GM19025 (cell line): ENCODE data around the gene TYMP.

Experiments used
- ATAC-seq: cut with Tn5 transposase; IDR thresholded peaks from one replicate; pipeline ENCODE4 v1.9.1; 2021; ENCODE audit warnings: mild to moderate bottlenecking, low read depth, moderate library complexity; ENCODE audit not compliant: unreplicated experiment

TYMP gene

DNA sequence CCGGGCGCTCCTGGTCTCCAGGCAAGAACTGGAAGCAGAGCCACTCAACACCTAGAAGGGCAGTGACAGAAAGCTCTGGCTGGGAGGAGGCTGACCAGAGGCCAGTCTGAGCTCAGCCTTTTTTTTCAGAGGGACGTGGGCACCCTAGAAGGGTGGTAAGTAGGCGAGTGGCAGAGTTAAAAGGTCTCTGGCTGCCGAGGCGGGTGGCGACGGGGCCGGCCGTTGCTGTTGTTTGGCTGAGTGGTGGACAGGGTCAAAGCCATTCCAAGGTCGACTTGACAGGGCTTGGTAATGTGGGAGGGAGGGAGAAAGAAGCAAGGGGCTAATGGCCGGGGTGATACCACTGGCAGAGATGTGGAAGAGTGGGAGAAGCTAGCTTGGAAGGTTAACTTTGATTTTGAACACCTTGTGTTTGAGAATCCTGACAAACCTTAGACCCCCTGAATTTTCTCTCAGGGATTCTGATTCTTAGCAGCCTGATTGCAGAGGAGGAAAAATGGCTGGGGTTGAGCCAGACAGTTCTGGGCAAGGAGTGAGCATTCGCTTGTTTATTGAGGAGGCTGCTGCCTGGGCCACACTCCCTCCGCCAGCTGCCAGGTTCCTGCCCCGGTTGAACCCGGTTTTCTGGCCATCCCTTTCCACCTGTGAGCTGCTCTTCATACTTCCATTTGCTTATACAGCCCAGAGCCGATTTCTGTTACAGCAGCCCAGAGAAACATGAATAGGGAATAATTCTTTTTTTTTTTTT is 33.8 kb upstream of the TYMP start:
- ATAC-seq, result no peak

DNA sequence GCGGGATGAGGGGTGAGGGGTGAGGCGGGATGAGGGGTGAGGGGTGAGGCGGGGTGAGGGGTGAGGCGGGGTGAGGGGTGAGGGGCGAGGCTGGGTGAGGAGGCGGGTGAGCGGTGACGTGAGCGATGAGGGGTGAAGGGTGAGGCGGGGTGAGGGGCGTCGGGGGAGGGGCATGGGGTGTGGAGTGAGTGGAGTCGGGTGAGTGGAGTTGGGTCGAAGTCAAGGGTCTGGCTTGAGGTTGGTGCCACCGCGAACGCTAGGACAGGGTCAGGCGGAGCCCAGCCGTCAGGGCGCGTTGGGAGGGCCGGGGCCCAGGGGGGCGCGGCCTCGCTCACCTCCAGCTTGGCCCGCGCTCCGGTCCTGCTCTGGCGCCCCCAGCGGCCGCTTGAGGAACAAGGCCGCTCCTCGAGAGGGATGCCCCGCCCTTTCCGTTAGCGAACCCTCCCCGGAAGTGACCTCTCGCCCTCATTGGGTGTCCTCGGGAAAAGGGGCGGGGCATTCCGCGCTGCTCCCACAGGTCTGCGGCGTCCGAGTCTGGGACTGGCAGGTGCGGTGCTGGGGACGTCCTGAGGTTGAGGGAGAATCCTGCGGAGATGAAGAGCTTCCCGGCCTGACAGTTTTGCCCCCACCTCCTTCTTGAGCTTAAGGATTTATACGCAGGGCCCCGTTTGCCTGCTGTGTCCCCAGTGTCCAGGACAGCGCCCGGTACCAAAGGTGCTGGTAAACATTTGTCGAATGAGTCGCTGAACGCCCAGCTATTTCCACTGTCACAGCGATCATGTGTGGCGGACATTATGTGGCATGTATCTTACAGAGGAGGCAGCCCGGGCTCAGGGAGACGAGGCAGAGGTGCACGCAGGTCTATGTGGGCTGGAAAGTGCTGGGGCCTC is 33.0 kb upstream of the TYMP start, which contains the start of gene SYCE3:
TSS of gene SYCE3 (minus strand) at position 397 of the 890 bp plus-strand sequence. CDS start 6,514 bp downstream, outside the sequence.
- peak; percentile 97 for ATAC-seq

DNA sequence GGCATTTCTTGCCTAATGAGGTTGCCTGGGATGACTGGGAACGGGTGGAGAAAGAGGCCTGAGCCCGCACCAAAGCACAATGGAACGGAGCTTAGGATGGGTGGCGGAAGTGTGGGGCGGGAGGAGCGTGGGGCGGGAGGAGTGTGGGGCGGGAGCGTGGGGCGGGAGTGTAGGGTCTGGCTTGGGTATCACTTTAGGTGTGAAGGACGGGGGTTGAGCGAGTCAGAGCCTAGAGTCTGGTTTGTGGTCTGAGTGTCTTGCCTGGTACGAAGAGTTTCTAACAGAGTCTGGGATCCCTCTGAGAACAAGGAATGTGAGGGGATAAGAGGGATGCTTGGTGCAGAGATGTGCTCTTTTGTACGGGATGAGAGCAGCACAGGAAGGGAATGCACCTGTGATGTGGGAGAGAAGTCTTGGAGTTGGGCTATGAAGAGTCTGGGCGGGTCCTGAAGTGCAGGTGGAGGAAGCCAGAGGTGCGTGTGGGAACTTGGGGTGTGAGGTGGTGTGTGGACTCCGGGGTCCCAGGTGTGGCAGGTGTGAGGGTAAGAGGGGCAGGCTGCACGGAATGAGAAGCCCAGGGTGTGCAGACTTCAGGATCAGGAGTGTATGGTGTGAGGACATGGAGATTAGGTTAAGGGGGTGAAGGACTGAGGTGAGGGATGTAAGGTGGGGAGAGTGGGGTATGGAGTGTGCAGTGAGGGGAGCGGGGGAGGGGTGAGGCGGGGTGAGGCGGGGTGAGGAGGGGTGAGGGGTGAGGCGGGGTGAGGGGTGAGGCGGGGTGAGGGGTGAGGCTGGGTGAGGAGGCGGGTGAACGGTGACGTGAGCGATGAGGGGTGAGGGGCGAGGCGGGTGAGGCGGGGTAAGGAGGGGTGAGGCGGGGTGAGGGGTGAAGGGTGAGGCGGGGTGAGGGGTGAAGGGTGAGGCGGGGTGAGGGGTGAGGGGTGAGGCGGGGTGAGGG is 31.9 kb upstream of the TYMP start:
- ATAC-seq, result no peak

DNA sequence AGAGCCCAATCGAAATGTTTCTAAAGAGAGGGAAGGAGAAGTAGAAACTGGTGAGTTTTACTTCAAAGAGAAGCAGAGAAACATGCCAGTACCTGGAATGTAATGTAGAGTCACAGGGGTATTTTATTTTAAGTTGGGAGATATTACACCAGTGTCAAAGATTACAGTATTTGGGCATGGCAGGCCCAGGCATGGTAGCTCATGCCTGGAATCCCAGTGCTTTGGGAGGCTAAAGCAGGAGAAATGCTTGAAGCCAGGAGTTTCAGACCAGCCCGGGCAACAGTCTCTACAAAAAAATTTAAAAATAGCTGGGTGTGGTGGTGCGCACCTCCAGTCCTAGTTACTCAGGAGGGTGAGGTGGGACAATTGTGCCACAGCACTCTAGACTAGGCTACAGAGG is 30.2 kb upstream of the TYMP start:
- no peak for ATAC-seq

DNA sequence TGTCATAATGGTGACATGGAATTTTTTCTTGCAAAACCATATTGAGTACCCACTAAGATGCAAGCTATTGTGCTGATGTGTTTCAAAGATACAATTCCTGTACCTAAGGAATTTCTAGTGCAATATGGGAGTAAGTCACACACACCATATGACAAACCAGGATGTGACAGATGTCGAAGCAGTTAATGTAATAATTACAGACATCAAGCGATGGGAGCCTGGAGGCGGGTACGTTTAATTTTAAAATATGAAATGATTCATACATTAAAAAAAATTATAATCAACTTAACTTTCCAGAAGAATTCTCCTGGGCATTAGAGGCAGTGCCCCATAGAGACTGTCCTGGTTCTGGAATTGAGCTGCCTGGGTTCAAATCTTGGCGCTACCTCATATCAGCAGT is 26.9 kb upstream of the TYMP start:
- ATAC-seq, result no peak

DNA sequence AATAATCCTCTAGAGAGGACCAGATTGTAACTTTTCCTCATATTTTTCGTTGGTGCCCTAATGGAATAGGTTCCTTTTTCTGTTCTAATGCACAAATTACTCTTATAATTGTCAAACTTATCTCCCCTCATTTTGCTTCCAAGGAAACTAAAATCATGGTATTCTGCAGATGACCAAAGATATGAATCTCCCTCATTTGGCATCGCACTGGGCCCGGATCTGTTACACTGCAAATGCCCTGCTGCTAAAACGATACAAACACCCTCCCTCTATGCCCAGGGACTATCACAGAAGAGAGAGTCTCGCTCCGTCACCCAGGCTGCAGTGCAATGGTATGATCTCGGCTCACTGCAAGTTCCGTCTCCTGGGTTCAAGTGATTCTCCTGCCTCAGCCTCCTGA is 23.5 kb upstream of the TYMP start:
- ATAC-seq, result no peak

DNA sequence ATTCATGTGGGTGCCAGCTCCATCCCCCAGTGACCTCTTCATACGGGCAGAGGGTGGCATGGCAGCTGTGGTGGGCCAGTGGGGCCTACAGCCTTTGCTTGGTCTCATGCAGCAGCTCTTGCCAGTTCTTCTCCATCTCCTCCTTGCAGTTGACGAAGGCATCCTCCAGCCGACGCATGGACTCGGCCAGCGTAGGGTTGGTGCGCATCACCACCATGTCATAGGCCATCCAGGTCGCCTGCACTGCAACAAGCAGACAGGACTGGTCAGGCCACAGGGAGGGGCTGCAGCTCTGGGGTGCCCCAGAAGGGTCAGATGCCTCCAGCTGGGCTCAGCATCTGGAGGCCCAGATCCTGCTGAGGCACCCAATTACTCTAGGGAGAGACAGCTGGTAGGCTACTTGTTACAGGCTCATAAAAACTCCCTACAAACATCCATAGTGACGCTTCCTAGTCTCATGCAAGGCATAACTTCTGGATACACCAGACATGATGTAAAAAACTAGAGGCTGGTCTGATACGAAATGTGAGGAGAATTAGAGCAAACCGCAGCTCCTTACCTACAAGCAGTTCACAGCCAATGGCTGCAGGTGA is 21.4 kb upstream of the TYMP start:
- ATAC-seq, result no peak

DNA sequence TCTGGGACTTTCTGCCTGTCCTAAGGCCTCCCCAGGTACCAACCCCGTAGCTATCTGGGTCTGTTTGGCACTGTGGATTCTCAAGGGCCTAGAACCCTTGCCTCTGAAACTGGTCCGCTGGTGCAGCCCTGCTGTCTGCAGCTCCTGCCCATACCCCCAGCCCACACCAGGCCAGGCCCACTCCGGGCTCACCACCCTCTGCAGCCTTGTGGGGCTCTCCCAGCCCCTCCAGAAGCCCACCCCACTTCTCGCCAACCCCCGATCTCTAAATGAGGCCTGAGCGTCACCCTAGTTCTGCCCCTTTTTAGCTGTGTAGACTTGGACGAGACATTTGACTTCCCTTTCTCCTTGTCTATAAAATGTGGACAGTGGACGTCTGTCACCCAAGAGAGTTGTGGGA is 20.6 kb upstream of the TYMP start:
- no peak for ATAC-seq

DNA sequence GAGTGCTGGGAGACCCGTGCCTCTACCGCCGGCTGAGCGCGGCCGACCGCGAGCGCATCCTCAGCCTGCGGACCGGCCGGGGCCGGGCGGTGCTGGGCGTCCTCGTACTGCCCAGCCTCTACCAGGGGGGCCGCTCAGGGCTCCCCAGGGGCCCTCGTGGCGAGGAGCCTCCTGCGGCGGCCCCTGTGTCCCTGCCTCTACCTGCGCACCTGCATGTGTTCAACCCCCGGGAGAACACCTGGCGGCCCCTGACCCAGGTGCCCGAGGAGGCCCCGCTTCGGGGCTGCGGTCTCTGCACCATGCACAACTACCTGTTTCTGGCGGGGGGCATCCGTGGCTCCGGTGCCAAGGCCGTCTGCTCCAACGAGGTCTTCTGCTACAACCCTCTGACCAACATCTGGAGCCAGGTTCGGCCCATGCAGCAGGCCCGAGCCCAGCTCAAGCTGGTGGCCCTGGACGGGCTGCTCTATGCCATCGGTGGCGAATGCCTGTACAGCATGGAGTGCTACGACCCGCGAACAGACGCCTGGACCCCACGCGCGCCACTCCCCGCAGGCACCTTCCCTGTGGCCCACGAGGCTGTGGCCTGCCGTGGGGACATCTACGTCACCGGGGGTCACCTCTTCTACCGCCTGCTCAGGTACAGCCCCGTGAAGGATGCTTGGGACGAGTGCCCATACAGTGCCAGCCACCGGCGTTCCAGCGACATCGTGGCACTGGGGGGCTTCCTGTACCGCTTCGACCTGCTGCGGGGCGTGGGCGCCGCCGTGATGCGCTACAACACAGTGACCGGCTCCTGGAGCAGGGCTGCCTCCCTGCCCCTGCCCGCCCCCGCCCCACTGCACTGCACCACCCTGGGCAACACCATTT is 19.3 kb upstream of the TYMP start:
- no peak for ATAC-seq

DNA sequence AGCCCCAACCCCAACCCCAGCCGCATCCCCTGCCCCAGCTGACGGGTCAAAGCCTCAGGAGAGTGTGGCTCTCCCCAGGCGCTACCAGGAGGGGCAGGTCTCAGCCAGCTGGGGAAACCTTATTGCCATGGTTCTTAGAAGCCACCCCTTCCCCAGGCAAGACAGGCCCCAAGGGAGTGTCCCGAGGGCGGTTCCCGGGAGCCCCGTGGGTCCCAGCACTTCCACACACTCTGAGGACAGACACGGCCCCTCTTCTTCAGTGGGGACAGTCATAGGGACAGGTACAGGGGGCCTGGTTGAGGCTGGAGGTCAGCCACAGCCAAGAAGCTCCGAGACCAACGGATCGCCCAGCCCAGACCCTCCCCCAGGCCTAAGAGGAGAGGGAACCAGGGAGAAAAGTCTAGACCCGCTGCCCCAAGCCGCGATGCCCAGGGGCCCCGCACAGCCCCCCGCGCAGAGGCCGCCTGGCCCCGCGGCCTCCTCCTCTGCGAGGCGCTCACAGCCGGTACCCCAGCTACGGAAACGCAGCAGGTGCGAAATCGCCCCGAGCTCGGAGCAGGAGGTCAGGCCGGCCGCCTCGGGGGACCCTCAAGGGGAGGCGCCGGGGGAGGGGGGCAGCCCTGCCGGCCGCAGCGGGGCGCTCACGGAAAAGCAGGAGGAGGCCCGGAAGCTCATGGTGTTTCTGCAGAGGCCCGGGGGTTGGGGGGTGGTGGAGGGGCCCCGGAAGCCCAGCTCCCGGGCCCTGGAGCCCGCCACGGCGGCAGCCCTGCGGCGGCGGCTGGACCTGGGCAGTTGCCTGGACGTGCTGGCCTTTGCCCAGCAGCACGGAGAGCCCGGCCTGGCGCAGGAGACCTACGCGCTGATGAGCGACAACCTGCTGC is 18.5 kb upstream of the TYMP start:
- no peak for ATAC-seq

DNA sequence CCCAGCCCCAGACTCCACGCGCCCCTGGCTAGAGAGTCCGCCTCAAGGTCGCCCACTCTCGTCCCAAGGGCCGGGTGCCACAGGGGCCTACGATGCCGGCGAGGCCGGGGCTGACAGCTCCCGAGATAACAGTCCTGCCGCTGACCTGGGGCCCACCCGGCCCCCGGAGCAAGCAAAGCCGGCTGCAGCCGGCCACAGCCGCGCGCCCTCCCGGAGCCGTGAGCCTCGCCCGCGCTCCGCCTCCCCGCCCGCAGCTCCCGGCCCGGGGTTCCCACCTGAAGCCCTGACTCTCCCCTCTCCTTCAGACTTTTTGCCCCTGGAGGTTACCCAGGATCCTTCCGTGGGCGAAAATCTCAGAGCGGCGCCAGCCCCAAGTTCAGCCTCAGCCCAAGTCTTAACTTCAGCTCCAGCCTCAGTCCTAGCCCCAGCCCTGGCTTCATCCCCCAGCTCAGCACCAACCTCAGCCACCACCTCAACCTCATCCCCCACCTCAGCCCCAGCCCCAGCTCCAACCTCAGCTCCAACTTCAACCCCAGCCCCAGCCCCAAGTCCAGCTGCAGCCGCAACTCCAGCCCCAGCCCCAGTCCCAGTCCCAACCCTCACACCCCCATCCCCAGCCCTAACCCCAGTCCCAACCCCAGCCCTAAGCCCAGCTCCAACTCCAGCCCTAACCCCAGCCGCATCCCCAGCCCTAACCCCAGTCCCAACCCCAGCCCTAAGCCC is 17.6 kb upstream of the TYMP start:
- no peak for ATAC-seq

DNA sequence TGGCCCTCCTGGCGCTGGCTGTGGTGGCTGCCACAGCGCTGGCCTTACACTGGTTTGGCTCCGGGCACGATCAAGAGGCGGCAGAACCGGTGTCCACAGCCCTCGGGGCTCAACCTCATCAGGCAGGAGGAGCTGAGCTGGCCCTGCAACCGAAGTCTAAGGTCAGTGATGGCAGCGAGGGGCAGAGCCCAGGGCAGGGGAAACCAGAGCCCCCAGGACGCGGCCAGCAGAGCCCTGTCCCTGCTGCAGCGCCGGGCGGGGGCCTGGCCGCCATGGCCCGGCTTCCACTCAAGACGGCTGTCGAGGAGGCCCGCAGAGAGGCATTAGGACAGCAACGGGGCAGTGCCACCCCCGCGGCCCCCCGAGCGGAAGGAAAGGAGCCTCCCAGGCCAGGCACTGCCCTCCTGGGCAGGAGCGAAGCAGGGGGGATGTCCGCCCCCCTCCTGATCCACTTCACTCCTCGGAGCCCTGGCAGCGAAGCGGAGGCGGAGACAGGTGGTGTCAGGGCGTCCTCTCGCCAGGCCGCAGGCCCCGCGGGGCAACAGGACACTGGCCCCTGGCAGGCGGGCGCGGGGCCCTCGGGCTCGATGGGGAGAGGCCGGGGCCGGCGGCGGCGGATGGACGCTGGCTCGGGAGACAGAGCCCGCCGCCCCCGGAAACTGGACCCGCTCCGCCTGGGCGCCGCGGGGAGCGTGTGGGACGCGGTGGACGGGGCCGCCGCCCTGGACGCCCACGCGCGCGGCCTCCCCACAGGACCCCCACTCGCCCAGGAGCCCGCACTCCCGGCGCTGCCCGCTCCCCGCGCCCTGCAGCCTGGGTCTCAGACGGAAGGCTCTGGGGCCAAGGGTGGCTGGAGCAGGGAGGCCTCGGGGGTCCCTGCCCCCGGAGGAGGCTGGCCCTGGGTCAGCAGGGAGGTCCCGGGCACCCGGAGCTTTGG is 16.8 kb upstream of the TYMP start:
- no peak for ATAC-seq

DNA sequence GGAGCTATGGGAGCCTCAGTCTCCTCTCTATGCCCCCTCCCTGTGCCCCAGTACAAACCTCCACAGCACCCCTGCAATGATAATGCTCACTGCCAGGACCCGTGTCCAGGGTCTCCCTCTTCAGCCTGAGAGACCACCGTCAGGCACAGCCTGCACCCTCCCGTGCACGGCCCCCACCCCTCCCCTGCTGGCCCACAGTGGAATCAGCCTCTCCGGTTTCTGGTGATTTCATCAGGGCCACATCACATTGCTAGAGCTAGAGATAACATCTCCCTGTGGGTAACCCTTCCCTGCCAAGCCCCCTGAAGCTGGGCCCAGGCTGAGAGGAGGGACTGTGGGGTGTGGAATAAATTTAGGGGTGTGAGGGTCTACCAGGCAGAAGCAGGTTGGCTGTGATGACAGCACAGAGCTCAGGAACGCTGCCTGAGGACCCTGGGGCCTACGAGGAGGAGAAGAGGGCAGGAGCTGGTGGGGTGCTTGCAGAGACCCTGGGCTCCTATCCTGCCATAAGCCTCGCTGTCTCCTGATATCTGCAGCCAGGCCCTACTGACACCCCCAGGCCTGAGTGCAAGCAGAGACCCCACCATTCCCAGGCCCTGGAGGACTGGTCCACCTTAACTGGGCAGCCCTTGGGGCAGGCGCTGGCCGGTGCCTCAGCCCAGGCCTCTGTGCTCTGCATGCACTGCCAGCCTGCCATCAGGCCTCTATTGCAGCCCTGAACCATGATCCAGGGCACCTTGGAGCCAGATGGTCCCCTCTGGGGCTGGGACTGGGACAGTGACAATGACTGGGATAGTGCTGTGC is 15.9 kb upstream of the TYMP start, which contains the start of gene KLHDC7B:
TSS of gene KLHDC7B (plus strand) at position 378 of the 804 bp plus-strand sequence. CDS start at position 723, 345 bp downstream.
- no peak for ATAC-seq

DNA sequence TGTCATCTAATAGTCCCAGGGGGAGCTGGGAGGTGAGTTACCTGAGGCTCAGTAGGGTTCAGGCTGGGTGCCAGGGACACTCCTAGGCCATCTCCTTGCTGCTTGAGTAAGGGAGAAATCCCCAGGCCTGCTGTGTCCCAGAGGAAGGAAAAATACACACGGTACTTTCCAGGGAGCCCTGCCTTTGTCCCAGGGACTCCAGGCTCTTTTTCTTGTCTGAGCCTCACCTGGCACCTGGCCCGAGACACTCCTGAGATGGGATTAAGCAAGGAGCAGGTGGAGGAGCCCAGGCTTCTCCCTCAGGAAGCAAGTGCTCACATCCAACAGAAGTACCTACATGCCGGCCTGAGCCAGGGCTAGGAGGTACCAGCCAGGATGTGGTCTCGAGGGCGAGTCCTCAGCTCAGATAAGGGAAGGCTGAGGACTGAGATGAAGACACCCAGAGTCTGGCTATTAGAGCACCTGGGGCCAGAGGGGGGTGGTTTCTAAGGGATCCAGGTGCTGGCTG is 15.0 kb upstream of the TYMP start:
- no peak for ATAC-seq

DNA sequence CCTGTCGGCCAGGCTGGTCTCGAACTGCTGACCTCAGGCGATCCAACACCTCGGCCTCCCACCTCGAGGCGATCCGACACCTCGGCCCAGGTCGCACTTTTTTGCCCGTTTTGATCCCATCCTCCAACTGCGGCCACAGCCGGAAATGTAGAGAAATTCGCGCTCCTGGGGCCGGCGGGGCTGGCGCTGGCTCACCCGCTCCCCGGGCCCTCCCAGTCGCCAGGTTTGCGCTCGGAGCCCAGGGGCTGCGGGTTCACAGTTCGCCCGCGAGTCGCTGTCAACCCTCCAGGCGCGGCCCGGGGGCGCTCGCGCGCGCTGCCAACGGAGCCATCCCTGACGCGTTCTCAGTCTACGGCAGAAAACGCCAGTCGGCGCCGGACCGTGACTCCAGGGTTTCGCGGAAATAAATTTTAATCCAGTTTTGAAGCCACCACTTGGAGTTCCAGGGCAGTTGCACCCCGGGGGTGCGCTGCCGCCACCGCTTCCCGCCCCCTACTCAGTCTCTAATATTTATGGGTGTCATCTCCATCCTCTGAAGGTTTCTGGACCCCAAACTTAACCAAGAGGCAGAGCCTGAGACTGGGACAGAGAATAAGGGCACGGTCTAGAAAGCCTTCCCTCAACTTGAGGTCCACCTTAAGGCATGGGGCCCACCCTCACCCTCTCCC is 14.4 kb upstream of the TYMP start:
- no peak for ATAC-seq
